Astrocyte (in vitro differentiated cells and primary cell): ENCODE results near the gene KRTAP10-8.

Source experiments
- CTCF ChIP-seq: IDR thresholded peaks from 2 replicates; pipeline ENCODE4 v1.5.1; 2011; ENCODE audit warnings: low read depth, mild to moderate bottlenecking, inconsistent platforms, low read length, moderate library complexity; ENCODE audit not compliant: insufficient read depth
- EZH2 ChIP-seq: IDR thresholded peaks from 2 replicates; pipeline ENCODE4 v1.6.1; 2012; ENCODE audit warnings: mild to moderate bottlenecking, low read length, inconsistent platforms; ENCODE audit not compliant: insufficient read depth

DNA sequence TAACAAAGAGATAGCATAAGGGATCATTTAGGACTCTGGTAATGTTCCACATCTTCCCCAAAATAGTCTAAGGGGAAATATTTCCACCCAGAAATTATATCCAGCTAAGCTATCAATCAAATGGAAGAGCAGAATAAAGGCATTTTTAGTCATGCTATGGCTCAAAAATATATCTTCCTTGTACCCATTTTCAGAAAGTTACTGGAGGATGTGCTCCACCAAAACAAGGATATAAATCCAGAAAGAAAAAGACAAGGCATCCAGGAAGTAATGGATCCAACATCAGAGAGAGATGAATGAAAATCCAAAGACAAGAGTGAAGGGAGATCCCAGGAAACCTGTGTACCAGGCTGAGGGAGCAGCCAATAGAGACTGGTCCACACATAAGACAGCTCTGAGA, 2.7 kb upstream of the KRTAP10-8 start:
- TF ChIP-seq CTCF (no peak), EZH2 (no peak)
